ENCODE results near the gene TFEB. TPM values are rescaled to one million over a fixed set of nuclear protein-coding genes. Genes with fewer than 3 reads are reported as not detected.

Gene TFEB
- total RNA-seq, 3 donors from 2014 or later, result 15.7 to 20.6 (median 18.4) TPM

- TF ChIP-seq POLR2A (IDR thresholded peaks at IDR 0.05) (no peak), POLR2AphosphoS5 (IDR thresholded peaks at IDR 0.05) (no peak), CTCF (IDR thresholded peaks at IDR 0.05) (no peak)
- H3K27ac ChIP-seq, result peak overlapping the region; percentile 84 to 88
- peaks cover 27 to 28% of the 10 kb centered on the region in 2 donors for H3K4me1 ChIP-seq
- H3K36me3 ChIP-seq, result no peaks in the 10 kb centered on the region
- no peaks in the 10 kb centered on the region for H3K9me3 ChIP-seq
- intact Hi-C loops (cut with DNase I; ENCODE audit: low total_unique reads), result no loop called here
- no peak for DNase-seq (ENCODE audit: low spot score in 2 of 2)
- no peaks in the 10 kb centered on the region for H3K27me3 ChIP-seq
- H3K4me3 ChIP-seq, result no peak overlapping the region
Measured at GRCh38 chr6:41706876-41707564, 28.4 kb downstream of the TFEB start.

GRCh38 chr6:41705996-41706835 lies 29.2 kb downstream of the TFEB start:
- DNase-seq (ENCODE audit: low spot score in 2 of 2), result peak in 1 of 2 donors; percentile 69

DNA sequence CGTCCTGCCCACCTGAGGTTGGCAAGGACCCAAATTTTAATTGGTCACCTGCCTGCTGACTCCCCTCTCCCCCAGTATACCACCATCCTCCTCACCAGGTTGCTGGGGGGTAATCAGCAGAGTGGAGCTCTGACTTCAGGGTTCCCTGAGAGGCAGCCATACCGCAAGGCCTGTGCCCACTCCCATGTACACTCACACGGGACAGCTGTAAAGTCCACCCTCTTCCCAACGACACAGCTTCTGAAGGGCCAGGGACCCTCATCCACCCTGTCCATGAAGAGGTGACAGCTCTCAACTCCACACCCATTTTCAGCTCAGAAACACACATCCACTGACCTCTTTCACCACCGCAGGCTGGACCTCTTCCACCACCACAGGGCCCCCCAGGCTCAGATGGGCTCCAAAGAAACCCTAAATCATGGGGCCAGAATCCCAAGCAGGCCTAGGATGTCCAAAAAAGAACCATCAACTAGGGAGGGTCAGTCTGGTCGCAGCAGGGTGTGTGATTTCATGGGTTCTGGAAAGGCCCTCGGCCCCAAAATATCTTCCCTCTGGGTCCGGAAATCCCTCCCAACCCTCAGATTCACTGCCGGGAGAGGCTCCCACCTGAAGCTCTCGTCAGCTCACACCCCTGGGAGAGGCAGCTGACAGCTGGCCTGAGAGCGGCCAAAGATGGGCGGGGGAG lies 30.0 kb downstream of the TFEB start:
- Histone ChIP-seq H3K4me1 (peaks cover 20 to 21% of the 10 kb centered on the region in 2 donors), H3K36me3 (no peaks in the 10 kb centered on the region), H3K27ac (peak overlapping the region; percentile 84 to 88), H3K4me3 (no peak overlapping the region), H3K9me3 (no peaks in the 10 kb centered on the region), H3K27me3 (no peaks in the 10 kb centered on the region)
- DNase-seq (ENCODE audit: low spot score in 2 of 2), result no peak
- intact Hi-C loops (cut with DNase I; ENCODE audit: low total_unique reads), result loop anchor here (2.0 kb wide), 1 partner anchor 75 kb away; the partner anchor contains the start of gene PRICKLE4
- TF ChIP-seq POLR2A (IDR thresholded peaks at IDR 0.05), result no peak
- no peak for TF ChIP-seq CTCF (IDR thresholded peaks at IDR 0.05)
- TF ChIP-seq POLR2AphosphoS5 (IDR thresholded peaks at IDR 0.05), result no peak

More at GRCh38 chr6:41705996-41706835, 29.2 kb downstream of the TFEB start:
- intact Hi-C loops (cut with DNase I; ENCODE audit: low total_unique reads), result loop anchor here (2.0 kb wide), 1 partner anchor 75 kb away; the partner anchor contains the start of gene PRICKLE4
- Histone ChIP-seq H3K27ac (peak overlapping the region; percentile 84 to 88), H3K4me3 (no peak overlapping the region), H3K4me1 (peaks cover 20 to 21% of the 10 kb centered on the region in 2 donors), H3K9me3 (no peaks in the 10 kb centered on the region), H3K36me3 (no peaks in the 10 kb centered on the region), H3K27me3 (no peaks in the 10 kb centered on the region)
- TF ChIP-seq POLR2AphosphoS5 (IDR thresholded peaks at IDR 0.05) (no peak), CTCF (IDR thresholded peaks at IDR 0.05) (peak; percentile 17 to 65 (median 36))

DNA sequence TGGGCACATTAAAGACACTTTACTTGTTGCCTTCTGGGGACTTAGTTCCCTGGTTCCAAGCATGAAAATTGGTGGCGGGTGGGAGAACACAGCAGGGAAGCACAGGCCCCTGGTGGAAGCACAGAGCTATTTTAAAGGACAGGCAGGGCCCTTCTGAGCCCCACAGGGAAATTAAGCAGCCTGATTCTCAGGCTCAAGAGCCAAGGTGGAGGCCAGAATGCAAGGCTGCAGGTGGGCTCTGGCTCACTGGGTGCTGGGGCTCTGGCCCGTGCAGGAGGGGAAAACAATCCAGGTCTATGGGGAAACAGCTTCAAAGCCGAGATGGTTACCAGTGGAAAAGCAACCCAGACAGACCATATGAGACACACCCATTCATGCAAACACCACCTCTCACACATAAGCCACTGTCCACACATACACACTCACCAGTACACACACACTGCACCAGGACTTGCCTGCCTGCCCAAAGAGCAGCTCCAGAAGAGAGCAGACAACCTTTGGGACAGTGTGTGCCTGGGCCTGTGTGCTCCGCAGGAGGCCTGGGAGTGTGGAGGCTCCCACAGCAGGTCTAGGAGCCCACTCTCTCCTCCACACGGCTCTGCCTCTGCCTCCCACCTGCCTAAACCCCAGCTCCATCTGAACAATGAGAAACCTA lies 30.6 kb downstream of the TFEB start:
- H3K36me3 ChIP-seq, result no peaks in the 10 kb centered on the region
- no peaks in the 10 kb centered on the region for H3K9me3 ChIP-seq
- H3K4me3 ChIP-seq, result no peak overlapping the region
- no peak for DNase-seq (ENCODE audit: low spot score in 2 of 2)
- no peaks in the 10 kb centered on the region for H3K27me3 ChIP-seq
- peak overlapping the region; percentile 84 to 88 for H3K27ac ChIP-seq
- intact Hi-C loops (cut with DNase I; ENCODE audit: low total_unique reads), result loop anchor here (2.0 kb wide), 1 partner anchor 76 kb away; the partner anchor contains the start of gene PRICKLE4
- H3K4me1 ChIP-seq, result peaks cover 20 to 21% of the 10 kb centered on the region in 2 donors
- TF ChIP-seq POLR2A (IDR thresholded peaks at IDR 0.05) (no peak), POLR2AphosphoS5 (IDR thresholded peaks at IDR 0.05) (no peak), CTCF (IDR thresholded peaks at IDR 0.05) (no peak)
